ENCODE measurements around the gene GDF10. TPM values are rescaled to one million over a fixed set of nuclear protein-coding genes. Genes with fewer than 3 reads are reported as not detected.
A peak's percentile ranks its signal among the peaks of the same experiment; 100 is the strongest.

Gene GDF10
- total RNA-seq, 1 donor from 2014 or later, result 16.8 TPM

GRCh38 chr10:47255033-47255813 lies 44.8 kb upstream of the GDF10 start:
- no peak for DNase-seq
- Histone ChIP-seq H3K4me1 (no peaks in the 10 kb centered on the region), H3K36me3 (no peaks in the 10 kb centered on the region), H3K4me3 (no peak overlapping the region), H3K9me3 (no peaks in the 10 kb centered on the region), H3K27me3 (no peaks in the 10 kb centered on the region), H3K27ac (no peak overlapping the region)
- intact Hi-C loops (cut with DNase I), result no loop called here
- TF ChIP-seq CTCF (IDR thresholded peaks at IDR 0.05), result no peak
- peak; percentile 63 for ATAC-seq

- no peaks in the 10 kb centered on the region for H3K36me3 ChIP-seq
- H3K9me3 ChIP-seq, result no peaks in the 10 kb centered on the region
- intact Hi-C loops (cut with DNase I), result no loop called here
- ATAC-seq, result no peak
- H3K27me3 ChIP-seq, result no peaks in the 10 kb centered on the region
- DNase-seq, result no peak
- H3K4me1 ChIP-seq, result no peaks in the 10 kb centered on the region
- no peak for TF ChIP-seq CTCF (IDR thresholded peaks at IDR 0.05)
- H3K27ac ChIP-seq, result no peak overlapping the region
- no peak overlapping the region for H3K4me3 ChIP-seq
Measured at GRCh38 chr10:47255866-47256265, 44.1 kb upstream of the GDF10 start.

- Histone ChIP-seq H3K27me3 (no peaks in the 10 kb centered on the region), H3K4me3 (no peak overlapping the region), H3K36me3 (no peaks in the 10 kb centered on the region), H3K9me3 (no peaks in the 10 kb centered on the region), H3K27ac (no peak overlapping the region), H3K4me1 (no peaks in the 10 kb centered on the region)
- ATAC-seq, result no peak
- no peak for TF ChIP-seq CTCF (IDR thresholded peaks at IDR 0.05)
- DNase-seq, result no peak
- intact Hi-C loops (cut with DNase I), result no loop called here
Measured at GRCh38 chr10:47256751-47257336, 43.2 kb upstream of the GDF10 start.

- Histone ChIP-seq H3K9me3 (no peaks in the 10 kb centered on the region), H3K4me1 (no peaks in the 10 kb centered on the region), H3K27ac (no peak overlapping the region), H3K36me3 (no peaks in the 10 kb centered on the region), H3K4me3 (no peak overlapping the region), H3K27me3 (no peaks in the 10 kb centered on the region)
- DNase-seq, result no peak
- intact Hi-C loops (cut with DNase I), result no loop called here
- ATAC-seq, result peak; percentile 59
- no peak for TF ChIP-seq CTCF (IDR thresholded peaks at IDR 0.05)
Measured at GRCh38 chr10:47257396-47258120, 42.4 kb upstream of the GDF10 start.

- Histone ChIP-seq H3K27me3 (peaks cover 3% of the 10 kb centered on the region), H3K4me1 (no peaks in the 10 kb centered on the region), H3K36me3 (no peaks in the 10 kb centered on the region), H3K4me3 (no peak overlapping the region), H3K9me3 (no peaks in the 10 kb centered on the region), H3K27ac (no peak overlapping the region)
- ATAC-seq (no peak), DNase-seq (no peak)
- intact Hi-C loops (cut with DNase I), result no loop called here
- TF ChIP-seq CTCF (IDR thresholded peaks at IDR 0.05), result no peak
Measured at GRCh38 chr10:47258921-47259320, 41.1 kb upstream of the GDF10 start.
